ENCODE results near the gene LRRTM4. TPM values are rescaled to one million over a fixed set of nuclear protein-coding genes. Genes with fewer than 3 reads are reported as not detected.

LRRTM4 gene
- total RNA-seq, 1 donor from 2014 or later: not detected

GRCh38 chr2:77348821-77349220 is 173.4 kb downstream of the LRRTM4 start:
- H3K27me3 ChIP-seq (ENCODE audit: control insufficient read depth, insufficient read depth, low read length): no peaks in the 10 kb centered on the region
- DNase-seq (ENCODE audit: low read depth): no peak
- TF ChIP-seq, protein P1, sequence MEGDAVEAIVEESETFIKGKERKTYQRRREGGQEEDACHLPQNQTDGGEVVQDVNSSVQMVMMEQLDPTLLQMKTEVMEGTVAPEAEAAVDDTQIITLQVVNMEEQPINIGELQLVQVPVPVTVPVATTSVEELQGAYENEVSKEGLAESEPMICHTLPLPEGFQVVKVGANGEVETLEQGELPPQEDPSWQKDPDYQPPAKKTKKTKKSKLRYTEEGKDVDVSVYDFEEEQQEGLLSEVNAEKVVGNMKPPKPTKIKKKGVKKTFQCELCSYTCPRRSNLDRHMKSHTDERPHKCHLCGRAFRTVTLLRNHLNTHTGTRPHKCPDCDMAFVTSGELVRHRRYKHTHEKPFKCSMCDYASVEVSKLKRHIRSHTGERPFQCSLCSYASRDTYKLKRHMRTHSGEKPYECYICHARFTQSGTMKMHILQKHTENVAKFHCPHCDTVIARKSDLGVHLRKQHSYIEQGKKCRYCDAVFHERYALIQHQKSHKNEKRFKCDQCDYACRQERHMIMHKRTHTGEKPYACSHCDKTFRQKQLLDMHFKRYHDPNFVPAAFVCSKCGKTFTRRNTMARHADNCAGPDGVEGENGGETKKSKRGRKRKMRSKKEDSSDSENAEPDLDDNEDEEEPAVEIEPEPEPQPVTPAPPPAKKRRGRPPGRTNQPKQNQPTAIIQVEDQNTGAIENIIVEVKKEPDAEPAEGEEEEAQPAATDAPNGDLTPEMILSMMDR (IDR thresholded peaks at IDR 0.05; ENCODE audit: insufficient read depth, low read length, severe bottlenecking): no peak
- FAIRE-seq: no peak
- no peaks in the 10 kb centered on the region for H3K36me3 ChIP-seq (ENCODE audit: control insufficient read depth, insufficient read depth, low read length)
- H3K4me3 ChIP-seq (ENCODE audit: low read depth, low read length): no peak overlapping the region

DNA sequence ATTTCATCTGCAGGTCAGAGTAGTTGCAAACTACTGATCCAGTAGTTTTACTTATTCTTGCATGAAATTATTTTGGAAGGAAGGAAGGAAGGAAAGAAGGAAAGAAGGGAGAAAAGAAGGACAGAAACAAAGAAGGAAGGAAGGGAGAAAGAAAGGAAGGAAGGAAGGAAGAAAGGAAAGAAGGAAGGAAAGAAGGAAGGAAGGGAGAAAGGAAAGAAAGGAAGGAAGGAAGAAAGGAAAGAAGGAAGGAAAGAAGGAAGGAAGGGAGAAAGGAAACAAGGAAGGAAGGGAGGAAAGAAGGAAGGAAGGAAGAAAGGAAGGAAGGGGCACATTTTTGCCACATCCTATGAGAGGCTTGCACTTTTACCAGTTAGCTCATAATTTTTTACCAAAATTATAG is 186.2 kb downstream of the LRRTM4 start:
- DNase-seq (ENCODE audit: low read depth) (no peak), FAIRE-seq (no peak)
- TF ChIP-seq, protein P1 (IDR thresholded peaks at IDR 0.05; ENCODE audit: insufficient read depth, low read length, severe bottlenecking): no peak
- Histone ChIP-seq H3K4me3 (ENCODE audit: low read depth, low read length) (no peak overlapping the region), H3K36me3 (ENCODE audit: control insufficient read depth, insufficient read depth, low read length) (no peaks in the 10 kb centered on the region), H3K27me3 (ENCODE audit: control insufficient read depth, insufficient read depth, low read length) (no peaks in the 10 kb centered on the region)

DNA sequence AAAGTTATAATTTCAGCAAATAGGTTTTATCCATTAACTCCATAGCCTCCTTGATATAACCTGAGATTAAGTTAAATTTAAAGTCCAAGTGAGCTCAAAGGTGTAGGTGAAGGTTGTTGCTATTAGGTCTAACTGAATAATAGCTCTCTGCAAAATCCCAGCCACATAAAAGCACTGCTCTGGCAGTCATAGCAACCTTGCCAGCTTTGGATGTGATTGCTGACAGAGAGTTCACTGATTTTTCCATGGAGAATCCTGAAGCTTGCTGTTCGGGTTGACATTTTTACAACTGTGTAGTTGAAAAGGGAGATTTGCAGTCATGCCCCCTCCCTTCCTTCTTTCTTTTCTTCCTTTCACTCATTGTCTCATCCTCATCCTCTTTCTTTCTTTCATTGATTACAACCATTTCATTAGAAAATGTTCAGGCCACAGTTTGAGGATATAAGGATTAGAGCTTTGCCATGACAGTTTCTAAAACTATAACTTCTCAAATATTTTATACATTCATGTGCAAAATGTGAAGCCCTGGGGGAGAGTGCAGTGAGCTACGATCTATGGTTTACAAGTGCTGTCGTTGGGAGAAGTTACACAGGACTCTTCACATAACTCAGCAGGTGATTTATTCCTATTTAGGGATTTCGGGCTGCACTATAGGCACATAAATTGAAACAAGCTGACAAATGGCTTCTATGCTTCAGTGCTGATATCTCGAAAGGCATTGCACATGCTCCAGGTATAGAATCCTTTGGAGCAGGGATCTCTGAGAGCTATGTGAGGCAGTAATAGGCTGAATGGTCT is 193.8 kb downstream of the LRRTM4 start:
- no peaks in the 10 kb centered on the region for H3K36me3 ChIP-seq (ENCODE audit: control insufficient read depth, insufficient read depth, low read length)
- DNase-seq (ENCODE audit: low read depth): no peak
- TF ChIP-seq, protein P1 (IDR thresholded peaks at IDR 0.05; ENCODE audit: insufficient read depth, low read length, severe bottlenecking): no peak
- FAIRE-seq: no peak
- H3K27me3 ChIP-seq (ENCODE audit: control insufficient read depth, insufficient read depth, low read length): no peaks in the 10 kb centered on the region
- no peak overlapping the region for H3K4me3 ChIP-seq (ENCODE audit: low read depth, low read length)

- TF ChIP-seq, protein P1 (IDR thresholded peaks at IDR 0.05; ENCODE audit: insufficient read depth, low read length, severe bottlenecking): no peak
Measured at GRCh38 chr2:77325395-77325794, 196.8 kb downstream of the LRRTM4 start.

DNA sequence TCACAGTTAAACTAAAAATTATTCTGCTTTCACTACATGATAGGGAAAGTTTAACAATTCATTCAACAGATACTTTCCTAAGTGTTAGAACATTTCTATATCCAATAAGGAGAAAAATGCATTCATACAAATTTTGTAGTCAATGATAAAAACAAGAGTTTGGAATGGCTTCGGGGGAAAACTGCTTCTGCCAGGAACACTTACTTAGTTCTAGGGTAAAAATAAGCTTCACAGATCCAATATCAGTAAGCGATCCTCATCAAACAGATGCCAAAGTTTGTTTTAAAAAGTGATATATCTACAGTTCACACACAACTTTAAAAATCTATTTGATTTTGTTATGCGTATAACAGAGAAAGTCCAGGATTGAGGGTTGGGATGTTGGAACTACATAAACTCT is 199.7 kb downstream of the LRRTM4 start:
- FAIRE-seq (no peak), DNase-seq (ENCODE audit: low read depth) (no peak)
- TF ChIP-seq, protein P1 (IDR thresholded peaks at IDR 0.05; ENCODE audit: insufficient read depth, low read length, severe bottlenecking): no peak

More at GRCh38 chr2:77325395-77325794, 196.8 kb downstream of the LRRTM4 start:
- Histone ChIP-seq H3K36me3 (ENCODE audit: control insufficient read depth, insufficient read depth, low read length) (no peaks in the 10 kb centered on the region), H3K27me3 (ENCODE audit: control insufficient read depth, insufficient read depth, low read length) (no peaks in the 10 kb centered on the region), H3K4me3 (ENCODE audit: low read depth, low read length) (no peak overlapping the region)
- DNase-seq (ENCODE audit: low read depth) (no peak), FAIRE-seq (no peak)

GRCh38 chr2:77314721-77315120 is 207.5 kb downstream of the LRRTM4 start:
- H3K36me3 ChIP-seq (ENCODE audit: control insufficient read depth, insufficient read depth, low read length): no peaks in the 10 kb centered on the region
- no peaks in the 10 kb centered on the region for H3K27me3 ChIP-seq (ENCODE audit: control insufficient read depth, insufficient read depth, low read length)
- DNase-seq (ENCODE audit: low read depth) (no peak), FAIRE-seq (no peak)
- H3K4me3 ChIP-seq (ENCODE audit: low read depth, low read length): no peak overlapping the region
- TF ChIP-seq, protein P1 (IDR thresholded peaks at IDR 0.05; ENCODE audit: insufficient read depth, low read length, severe bottlenecking): no peak

More for the DNA sequence above, 199.7 kb downstream of the LRRTM4 start:
- Histone ChIP-seq H3K36me3 (ENCODE audit: control insufficient read depth, insufficient read depth, low read length) (no peaks in the 10 kb centered on the region), H3K27me3 (ENCODE audit: control insufficient read depth, insufficient read depth, low read length) (no peaks in the 10 kb centered on the region), H3K4me3 (ENCODE audit: low read depth, low read length) (no peak overlapping the region)

Data from bronchial epithelial cell (primary cell).